CD4-positive, alpha-beta T cell treated with Interleukin-21 for 1 hour (primary cell): Measurements from ENCODE around the gene CDHR3.

Source experiments
- DNase-seq: peaks from one replicate; pipeline ENCODE4 v3.0.0-alpha.2; 2020

The CDHR3 gene

DNA sequence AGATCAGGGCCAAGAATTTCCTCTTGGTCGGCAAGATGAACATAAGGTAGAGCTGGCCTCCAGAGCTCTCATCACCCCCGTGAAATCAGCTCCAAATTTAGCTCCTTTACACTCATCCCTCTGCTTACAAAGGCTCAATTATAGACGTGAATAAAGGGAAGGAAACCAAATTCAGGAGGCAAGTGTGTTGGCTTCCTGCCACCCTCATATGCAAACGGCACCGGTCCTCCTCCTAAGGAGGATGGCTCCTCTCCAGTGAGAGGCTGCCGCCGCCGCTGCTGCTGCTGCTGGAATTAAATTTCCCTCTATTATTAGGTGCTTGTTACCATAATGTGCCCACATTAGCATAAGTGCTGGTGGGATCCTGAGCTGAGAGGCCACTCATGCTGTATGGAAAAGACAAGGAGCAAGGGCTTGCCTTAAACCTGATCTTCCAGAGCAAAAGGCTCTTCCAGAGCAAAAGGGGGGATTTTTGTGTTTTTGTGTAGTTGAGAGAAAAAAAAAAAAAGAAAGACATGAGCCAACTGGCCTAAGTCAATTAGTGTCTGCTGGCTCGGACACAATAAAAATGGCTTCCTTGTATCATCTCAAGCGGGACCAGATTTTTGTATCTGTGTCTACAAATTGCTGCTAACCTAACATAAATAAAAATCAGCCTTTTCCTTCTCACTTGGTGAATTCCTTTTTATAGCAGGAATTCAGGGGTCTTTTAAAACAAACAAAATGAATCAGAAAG lies 68.4 kb downstream of the CDHR3 start:
- no peak for DNase-seq

DNA sequence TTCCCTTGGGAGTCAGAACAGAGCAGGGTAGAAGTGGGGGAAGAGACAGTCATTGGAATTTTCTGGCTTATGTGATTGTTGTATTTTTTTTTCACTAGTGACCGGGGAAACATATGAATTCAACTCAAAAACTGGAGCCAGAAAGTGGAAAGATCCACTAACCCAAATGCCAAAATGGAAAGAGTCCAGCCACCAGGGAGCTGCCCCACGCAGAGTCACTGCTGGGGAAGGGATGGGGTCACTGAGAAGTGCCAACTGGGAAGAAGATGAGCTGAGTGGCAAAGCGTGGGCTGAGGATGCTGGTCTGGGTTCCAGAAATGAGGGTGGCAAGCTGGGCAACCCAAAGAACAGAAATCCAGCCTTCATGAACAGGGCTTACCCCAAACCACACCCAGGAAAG lies 69.2 kb downstream of the CDHR3 start:
- no peak for DNase-seq

DNA sequence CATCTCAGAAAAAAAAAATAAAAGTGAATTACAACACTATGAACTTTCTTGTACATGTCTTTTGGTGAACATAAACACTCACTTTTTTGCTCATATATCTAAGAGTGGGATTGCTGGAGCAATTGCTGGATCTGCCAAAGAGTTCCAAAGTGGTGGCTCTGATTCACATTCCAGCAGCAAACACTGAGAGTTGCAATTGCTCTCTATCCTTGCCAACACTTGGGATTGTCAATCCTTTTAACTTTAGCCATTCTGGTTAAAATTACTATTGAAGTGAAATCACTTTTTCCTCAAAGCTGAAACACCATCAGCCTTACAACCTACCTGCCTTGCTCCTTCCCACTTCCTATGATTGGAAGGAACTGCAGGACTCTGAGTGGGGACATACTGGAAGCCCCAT lies 70.7 kb downstream of the CDHR3 start:
- no peak for DNase-seq

DNA sequence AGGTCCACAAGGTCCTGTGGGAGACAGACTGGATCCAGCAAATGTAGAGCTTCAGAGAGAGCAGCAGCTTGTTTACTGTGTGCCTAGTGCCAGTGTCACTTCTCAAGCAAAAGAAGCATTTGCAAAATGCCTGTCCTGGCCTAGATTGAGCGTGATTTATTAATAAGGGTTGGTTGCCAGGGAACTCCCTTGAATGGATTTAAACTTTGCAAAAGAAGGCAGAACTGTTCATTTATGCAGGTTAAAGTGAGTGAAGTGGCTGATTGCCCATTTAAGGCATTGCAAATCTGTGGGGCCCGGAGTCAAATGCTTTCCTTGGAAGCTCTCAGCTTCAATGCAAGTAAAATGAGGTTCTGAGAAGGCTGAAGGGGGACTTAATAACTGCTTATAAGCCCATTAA lies 71.3 kb downstream of the CDHR3 start:
- DNase-seq, result no peak

DNA sequence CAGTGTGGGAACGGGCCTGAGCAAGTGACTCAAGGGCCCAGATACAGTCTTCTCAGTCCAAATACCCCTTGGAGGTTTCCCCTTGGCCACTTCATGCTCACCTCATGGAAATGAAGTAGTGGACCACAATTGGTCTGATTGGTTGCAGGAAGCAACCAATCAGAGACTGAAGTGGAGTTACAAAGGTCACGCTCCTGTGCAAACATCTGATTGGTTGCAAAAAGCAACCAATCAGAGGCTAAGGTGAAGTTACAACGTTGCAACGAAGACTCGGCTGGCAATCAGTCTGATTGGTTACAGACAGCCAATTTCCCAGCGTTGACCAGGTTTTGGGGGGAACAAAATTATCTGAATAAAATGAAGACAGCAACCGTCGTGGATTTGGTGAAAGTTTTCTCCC lies 72.5 kb downstream of the CDHR3 start:
- DNase-seq, result no peak

DNA sequence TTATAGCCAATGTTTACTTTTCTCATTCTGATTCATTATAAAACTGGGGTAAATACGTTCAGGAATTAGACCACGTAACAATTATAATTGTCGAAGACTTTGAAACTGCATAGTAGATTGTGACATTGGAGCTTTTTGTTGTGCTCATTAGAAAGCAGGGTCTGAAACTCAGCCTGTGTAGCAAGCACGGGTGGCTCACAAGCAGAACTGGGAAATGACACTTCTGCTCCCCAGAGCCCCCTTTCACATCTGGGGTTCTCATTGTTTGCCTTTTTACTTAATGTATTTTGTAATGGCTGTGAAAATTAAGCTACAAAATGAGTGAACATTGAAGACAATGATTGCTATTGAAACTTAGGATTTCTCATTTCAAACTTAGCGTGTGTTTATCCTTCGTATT lies 72.9 kb downstream of the CDHR3 start:
- DNase-seq, result no peak

DNA sequence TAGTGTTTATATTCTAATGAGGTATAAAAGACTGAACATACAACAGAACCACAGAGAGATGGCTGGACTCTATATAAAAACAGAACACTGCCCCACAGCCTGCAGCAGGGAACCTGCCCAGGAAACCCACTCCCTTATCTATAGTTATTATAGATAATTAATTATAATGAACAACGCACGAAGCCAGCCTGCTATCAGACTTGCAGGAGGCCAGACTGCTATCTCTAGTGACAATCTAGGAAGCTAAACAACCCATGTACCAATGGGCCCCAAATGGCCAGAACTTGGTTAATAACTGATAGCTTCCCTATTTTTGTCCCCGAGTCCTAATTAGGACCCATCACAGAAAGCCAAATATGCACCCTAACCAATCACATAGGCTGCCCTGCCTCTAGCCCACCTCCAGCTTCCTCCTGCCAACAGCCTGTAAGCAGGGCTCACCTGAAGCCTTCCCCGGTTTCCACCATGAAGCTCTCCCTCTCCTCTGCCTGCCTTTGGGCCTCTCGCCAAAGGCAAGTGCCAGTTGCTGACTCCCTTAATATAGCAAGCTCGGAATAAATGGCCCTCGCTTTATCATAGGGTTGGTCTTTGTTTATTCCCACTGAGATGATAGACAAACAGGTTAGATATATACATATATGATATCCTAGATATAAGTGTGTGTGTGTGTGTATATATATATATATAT lies 74.6 kb downstream of the CDHR3 start:
- no peak for DNase-seq

DNA sequence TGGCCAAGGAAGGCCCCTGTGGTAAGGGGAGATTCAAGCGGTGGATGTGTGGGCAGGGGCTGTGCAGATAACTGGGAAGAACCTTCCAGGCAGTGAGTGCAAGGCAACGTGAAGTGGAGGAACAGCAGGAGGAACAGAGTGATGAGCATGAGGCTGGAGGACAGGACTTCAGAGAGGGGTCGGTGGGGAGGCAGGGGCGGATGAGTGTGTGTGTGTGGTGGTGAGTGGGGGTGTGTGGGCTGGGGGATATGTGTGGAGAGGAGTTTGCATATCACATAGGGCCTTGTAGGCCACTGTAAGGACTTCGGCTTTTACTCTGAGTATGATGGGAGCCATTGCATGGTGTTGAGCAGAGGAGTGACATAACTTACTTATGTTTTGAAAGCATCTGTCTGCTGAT lies 75.2 kb downstream of the CDHR3 start:
- no peak for DNase-seq

DNA sequence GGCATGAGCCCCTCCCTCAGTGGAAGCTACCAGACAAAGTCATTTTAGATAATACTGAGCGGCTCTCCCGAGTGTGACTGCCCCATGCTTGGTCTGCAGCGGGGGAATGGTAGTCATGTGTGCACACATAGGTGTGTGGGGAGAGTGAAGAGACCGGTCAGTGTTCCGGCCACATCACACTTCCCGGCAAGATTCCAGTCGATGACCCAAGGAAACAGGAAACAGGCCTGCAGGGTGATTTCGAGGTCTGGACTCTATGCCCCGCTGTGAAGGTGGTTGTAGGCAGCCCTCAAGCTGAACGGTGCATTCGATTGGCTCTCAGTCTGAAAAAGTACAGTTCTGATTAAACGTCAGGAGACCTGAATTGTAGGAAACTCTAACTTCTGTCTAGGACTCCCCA lies 75.9 kb downstream of the CDHR3 start:
- no peak for DNase-seq

DNA sequence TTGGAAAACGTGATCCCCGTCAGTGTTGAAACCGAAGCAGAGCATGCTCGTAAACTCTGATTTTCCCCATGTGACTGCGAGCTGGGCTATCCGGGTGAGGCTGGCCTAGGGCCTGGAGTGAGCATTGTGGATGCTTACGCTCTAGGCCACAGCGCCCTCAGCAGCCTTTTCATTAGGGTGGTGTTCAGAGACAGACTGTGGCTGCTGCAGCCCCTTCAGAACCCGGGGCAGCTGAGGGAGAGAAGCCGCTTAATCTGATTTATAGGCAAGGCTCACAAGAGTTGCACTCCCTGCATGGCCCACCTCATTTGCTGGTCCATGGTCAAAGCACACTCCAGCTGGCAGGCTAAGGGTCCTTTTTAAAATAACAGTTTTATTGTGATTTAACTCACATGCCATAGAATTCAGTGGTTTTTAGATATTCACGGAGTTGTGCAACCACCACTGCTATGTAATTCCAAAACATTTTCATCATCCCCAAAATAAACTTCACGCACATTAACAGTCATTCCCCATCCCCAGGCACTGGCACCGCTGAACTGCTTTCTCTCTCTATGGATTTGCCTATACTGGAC lies 76.5 kb downstream of the CDHR3 start:
- no peak for DNase-seq

DNA sequence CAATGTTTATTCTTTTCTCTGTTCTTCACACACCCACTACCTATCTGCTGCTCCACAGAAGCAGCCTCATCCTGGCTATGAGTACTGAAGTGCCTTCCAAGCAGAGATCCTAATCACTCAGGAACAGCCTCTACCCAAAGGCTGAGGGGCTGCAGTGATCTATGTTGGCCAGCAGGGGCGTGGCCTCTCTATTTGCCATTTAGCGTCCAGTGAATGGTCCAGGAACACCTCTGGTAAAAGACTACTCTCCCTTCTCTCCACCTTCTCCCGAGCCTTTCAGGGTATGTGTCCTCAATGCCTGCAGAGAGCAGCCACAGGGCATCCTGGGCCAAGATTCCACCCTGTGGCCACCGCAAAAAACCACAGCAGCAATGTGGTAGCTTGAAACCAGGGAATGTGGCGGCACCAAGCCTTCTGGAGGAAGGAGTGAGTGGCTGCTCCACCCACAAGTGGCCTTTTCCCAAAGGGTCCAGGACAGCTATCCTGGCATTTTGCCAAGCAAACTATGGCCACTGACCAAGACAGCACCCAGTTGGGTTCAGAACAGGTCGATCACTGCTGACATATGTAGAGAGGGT lies 78.2 kb downstream of the CDHR3 start:
- peak; percentile 28 for DNase-seq

DNA sequence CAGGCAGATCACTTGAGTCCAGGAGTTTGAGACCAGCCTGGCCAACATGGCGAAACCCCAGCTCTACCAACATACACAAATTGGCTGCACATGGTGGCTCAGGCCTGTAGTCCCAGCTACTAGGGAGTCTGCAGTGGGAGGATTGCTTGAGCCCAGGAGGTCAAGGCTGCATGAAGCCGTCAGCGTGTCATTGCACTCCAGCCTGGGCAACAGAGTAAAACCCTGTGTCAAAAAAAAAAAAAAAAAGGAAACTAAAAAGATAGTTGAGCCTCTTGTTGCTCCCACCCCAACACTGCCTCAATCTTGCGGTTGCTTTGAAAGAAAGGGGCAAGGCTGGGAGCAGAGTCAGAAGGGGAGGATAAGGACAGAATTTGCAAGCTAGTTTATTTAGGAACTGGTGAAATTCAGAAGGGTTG lies 79.1 kb downstream of the CDHR3 start:
- no peak for DNase-seq

DNA sequence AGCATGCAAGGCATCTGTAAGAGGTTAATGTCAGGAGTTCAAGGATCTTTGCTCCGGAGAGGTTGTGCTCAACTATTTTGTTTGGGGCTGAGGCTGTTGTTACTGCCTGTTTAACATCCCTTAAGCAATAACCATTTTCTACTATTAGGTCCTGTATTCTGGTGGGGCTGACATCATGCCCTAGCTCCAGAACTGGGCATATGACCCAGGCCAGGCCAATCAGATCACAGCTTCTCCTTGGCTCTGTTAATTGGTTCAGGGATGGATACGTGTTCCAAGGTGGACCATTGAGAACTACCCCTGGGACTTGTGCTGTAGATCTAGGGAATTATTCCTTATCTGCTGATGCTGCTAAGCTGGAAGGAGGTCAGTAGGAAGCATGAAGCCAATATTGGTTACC lies 82.1 kb downstream of the CDHR3 start:
- DNase-seq, result no peak

DNA sequence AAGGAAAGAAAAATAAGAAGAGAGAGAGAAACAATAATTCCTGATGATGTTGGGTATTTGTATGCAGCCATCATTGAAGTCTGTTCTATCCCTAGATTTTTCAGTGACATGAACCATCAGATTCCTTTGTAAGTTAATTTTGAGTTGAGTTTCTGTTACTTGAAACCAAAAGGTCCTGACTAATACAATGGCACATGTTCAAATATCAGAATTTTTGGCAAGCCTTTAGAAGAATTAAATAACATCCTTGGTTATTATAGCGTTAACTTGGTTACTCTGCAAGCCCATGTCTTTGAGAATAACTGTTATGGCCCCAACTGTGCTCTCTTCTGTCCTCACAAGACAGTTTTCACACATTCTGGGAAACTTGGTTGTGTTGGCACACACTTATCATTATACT lies 82.5 kb downstream of the CDHR3 start:
- no peak for DNase-seq

DNA sequence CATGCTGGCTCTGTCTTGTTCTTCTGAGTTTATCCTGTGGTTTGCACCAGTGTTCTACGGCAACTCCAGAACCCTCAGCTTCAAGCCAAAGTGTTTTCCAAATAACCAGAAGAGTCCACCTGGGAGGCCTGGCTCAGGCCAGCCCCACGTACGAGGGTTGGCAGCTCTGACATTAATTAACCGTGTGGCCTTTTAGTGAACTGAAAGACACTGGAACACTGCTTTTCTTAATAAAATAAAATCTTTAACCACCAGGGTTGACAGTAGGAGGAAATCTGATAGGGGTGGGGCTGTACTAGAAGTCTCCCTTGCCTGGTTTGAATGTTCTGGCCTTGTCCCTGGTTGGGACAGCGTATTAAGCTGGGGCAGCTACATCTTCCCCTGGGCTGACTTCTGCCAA lies 84.1 kb downstream of the CDHR3 start:
- no peak for DNase-seq

DNA sequence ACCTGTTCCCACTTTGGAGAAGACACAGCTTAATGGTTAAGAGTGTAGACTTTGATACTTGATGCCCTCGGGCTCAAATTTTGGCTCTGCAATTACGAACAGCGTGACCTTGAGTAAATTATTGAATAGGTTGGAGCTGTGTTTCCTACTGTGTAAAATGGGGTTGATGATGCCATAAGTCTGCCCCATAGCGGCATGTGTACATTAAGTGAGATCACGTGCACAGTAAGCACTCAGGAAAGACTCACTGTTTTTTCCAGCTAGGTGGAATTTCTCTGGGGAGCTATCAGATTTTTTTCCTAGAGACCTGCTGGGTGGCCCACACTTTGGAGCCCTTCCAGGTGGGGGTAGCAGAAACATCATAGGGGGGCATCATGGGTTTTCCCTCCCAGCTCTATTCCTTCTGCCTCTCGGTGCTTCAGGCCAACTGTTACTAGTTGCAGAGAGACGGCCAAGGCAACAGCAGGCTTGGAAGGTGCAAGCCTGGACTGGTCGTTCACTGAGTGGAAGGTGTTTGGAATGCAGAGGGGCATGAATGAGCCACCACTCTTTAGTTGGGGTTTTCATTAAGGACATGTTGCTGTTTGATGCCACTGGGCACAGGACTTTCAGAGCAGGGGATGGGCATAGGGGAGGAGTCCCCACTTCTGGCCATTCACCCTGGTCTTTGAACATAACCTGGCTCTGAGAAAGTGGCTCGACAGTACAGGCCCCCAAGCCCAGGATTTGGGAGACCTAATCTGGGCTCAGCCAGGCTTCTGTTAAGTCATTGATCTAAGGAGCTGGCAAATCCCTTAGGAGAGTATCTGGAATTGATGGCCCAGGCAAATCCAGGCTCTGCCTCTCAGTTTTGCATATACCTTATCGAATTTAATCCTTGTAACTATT lies 85.0 kb downstream of the CDHR3 start:
- no peak for DNase-seq

DNA sequence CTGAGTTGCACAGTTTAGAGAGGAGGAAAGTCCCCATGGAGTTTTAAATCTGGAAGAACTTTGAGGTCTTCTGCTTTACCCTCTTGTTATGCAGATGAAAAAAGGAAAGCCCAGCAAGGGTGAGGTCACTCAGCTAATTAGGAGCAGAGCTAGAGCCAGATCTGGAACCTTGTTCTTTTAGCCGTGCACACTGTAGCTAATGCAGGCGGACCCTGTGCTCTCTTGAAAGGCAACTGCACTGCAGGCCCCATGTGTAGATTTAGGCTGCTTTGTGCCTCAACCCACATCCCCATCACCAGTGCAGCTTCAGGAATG lies 85.6 kb downstream of the CDHR3 start:
- DNase-seq, result no peak

DNA sequence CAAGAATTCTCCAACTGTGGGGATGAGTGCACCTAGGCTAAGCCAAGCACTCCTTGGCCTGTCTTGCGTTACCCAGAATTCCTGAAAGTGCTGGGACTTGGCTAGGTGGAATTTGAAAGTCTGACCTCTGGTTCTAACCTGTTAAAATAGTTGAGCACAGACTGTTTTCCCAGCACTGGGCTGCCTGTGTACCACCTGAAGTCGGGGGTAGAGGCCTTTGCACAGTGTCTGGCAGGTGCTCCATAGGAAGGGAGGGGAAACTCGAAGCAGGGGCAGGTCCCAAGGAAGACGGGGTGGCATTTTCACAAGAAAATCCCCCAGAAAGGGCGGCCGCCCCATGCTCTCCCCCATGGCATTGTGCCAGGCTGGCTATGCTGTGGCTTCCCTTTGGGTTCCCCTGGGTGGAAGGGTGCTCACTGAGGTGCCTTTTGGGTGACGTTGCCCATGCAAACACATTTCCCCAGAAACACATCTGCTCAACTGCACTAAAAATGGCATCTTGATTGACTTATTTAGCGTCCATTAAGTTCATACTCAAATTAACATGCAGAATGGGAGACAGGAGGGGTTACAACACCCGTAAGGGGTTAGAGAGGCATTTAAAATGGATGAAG lies 86.2 kb downstream of the CDHR3 start:
- no peak for DNase-seq

DNA sequence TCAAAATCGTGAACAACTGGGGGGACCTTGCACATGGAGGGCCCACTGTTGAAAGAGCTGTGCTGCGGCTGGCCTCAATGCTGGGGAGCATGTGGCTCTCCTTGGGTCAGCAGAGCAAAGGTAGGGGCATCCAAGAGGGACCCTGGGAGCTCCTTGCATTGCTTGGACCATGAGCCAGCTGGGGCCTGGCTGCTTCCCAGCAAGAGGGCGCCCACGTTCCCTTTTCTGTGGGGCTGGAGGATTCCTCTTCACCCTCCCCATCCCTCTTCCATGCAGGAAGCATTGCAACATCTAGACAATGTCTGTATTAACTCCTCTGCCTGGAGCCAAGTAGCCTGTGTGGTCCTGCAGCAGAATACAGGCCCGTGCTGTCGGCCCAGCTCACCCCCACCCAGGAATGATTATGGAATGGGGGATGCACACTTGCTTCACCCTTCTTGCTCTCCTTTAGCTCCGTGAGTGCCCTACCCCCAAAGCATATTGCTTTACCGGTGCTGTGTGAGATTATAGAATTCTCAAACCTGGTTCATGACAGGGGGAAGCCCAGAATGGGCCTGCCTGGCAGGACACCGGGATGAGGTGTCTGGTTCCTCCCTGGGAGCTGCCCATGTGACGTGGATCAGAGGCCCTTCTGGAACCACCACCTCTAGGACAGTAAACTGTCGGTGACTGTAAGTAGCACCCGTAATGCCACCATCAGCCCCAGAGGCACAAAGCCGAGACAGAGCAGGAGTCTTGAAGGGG lies 87.1 kb downstream of the CDHR3 start:
- DNase-seq, result no peak

DNA sequence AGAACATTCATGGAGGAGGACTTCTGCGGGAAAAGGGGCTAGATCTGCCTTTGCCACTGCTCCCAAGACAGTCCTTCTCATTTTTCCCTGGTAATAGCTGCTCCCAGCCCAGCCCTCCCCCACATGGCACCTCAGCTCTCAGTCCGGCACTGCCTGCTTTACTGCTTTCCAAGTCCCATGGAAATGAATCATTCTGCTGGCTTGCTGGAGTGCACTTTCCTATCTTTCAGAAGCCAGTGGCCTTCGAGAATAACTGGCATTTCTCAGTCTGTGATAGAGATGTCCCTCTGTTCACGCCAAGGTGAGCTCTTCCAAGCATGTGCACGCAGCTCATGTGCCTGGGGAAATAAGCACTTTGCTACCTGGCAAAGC lies 87.7 kb downstream of the CDHR3 start:
- no peak for DNase-seq

DNA sequence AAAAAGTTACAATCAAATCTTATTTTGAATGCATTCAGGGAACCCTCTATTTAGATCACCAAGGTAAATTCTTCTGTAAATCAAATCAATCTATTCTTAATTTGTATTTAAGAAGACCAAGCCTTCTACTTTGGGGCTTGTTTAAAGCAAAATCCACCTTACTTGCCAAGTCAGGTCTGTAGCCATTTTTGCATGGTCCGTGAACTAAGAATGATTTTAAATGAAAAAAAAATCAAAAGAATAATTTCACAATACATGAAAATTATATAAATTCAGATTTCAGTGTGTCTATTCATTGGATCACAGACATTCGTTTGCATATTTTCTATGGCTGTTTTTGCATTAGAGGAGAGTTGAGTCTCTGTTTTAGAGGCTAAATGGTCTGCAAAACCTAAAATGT lies 89.6 kb downstream of the CDHR3 start:
- no peak for DNase-seq

DNA sequence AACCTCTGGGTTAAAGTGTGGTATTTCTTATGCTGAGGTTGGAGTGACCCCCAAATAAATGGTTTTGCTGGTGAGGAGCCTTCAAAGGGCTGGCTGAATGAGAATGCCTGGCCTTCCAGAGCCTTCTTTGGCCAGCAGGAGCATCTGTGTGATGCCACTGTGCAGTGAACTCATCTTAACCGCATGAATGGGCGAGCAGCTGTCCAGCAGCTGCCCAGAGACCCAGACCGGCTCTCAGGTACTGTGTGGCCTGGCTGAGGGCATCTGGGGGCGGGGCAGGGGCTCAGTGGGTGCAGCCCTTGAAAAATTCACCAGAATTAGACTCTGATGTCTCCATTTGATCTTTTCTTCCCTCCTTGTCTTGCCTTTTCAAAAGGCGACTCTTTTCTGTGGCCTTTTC lies 90.0 kb downstream of the CDHR3 start:
- DNase-seq, result no peak
